ENCODE measurements around the gene FBXO10.

DNA sequence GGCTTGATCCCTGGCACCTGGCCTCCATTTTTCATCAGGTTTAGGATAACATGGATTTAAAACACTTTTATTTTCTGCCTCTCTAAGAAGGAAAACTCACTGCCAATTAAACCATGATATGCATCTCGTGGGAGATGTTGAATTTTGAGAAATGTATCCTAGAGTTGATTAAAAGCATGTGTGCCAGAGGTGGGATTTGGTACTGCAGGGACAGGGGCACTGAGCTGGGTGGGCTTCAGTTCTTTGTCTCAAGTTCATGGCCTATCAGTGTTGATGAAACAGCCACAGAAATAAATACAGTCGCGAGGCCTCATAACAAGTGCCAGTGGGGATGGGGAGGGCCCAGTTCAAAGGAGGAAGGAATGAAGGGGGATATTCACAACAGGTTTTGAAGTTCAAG is 55.5 kb downstream of the FBXO10 start:
- TF ChIP-seq, protein P1, sequence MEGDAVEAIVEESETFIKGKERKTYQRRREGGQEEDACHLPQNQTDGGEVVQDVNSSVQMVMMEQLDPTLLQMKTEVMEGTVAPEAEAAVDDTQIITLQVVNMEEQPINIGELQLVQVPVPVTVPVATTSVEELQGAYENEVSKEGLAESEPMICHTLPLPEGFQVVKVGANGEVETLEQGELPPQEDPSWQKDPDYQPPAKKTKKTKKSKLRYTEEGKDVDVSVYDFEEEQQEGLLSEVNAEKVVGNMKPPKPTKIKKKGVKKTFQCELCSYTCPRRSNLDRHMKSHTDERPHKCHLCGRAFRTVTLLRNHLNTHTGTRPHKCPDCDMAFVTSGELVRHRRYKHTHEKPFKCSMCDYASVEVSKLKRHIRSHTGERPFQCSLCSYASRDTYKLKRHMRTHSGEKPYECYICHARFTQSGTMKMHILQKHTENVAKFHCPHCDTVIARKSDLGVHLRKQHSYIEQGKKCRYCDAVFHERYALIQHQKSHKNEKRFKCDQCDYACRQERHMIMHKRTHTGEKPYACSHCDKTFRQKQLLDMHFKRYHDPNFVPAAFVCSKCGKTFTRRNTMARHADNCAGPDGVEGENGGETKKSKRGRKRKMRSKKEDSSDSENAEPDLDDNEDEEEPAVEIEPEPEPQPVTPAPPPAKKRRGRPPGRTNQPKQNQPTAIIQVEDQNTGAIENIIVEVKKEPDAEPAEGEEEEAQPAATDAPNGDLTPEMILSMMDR (IDR thresholded peaks at IDR 0.05; ENCODE audit: low read depth, low read length): no peak
- no peak for TF ChIP-seq EZH2phosphoT487 (IDR thresholded peaks at IDR 0.05; ENCODE audit: low read depth)

Data from OCI-LY3 (cell line).